HepG2 (cell line): ENCODE data around the gene FSTL1. TPM values are rescaled to one million over a fixed set of nuclear protein-coding genes. Genes with fewer than 3 reads are reported as not detected.
A peak's percentile ranks its signal among the peaks of the same experiment; 100 is the strongest.

ENCODE experiments used
- CENPBD1 ChIP-seq: sonication (generic); formaldehyde crosslinking; IDR thresholded peaks from 2 replicates; pipeline ENCODE4 v1.8.0; 2022; ENCODE audit warnings: missing genetic modification reagents, low read depth, mild to moderate bottlenecking, borderline replicate concordance
- FOXA3 ChIP-seq: IDR thresholded peaks from 2 replicates; pipeline ENCODE4 v1.6.1; 2016; ENCODE audit warnings: missing genetic modification reagents, missing compliant biosample characterization
- KAT7 ChIP-seq: IDR thresholded peaks from 2 replicates; pipeline ENCODE4 v1.6.1; 2018; ENCODE audit warnings: borderline replicate concordance, missing compliant biosample characterization
- MED8 ChIP-seq: sonication (generic); formaldehyde crosslinking; IDR thresholded peaks from 2 replicates; pipeline ENCODE4 v1.8.1; 2023; ENCODE audit warnings: mild to moderate bottlenecking, missing genetic modification reagents; ENCODE audit not compliant: insufficient replicate concordance
- MLLT10 ChIP-seq: sonication (generic); formaldehyde crosslinking; IDR thresholded peaks from 2 replicates; pipeline ENCODE4 v1.4.0; 2020; ENCODE audit warnings: missing genetic modification reagents
- SAFB2 ChIP-seq: sonication (generic); formaldehyde crosslinking; IDR thresholded peaks from 2 replicates; pipeline ENCODE4 v1.5.1; 2020; ENCODE audit warnings: missing genetic modification reagents, low read depth, mild to moderate bottlenecking, borderline replicate concordance
- SSRP1 ChIP-seq: IDR thresholded peaks from 2 replicates; pipeline ENCODE4 v1.6.1; 2016; ENCODE audit warnings: control low read depth
- ZFP90 ChIP-seq: sonication (generic); formaldehyde crosslinking; IDR thresholded peaks from 2 replicates; pipeline ENCODE4 v1.8.0; 2022; ENCODE audit warnings: missing genetic modification reagents, mild to moderate bottlenecking, inconsistent platforms, borderline replicate concordance
- ZNF282 ChIP-seq: fragments of 450-650 bp; IDR thresholded peaks from 2 replicates; pipeline ENCODE4 v1.6.1; 2018; ENCODE audit not compliant: partially characterized antibody
- ZNF296 ChIP-seq: sonication (generic); formaldehyde crosslinking; conservative IDR thresholded peaks from 2 replicates; pipeline ENCODE4 v1.5.0; 2020; ENCODE audit warnings: mild to moderate bottlenecking, missing genetic modification reagents
- ZNF30 ChIP-seq: sonication (generic); formaldehyde crosslinking; IDR thresholded peaks from 2 replicates; pipeline ENCODE4 v1.5.0; 2020; ENCODE audit warnings: mild to moderate bottlenecking, missing genetic modification reagents
- ZNF772 ChIP-seq: sonication (generic); formaldehyde crosslinking; IDR thresholded peaks from 2 replicates; pipeline ENCODE4 v1.5.0; 2020; ENCODE audit warnings: mild to moderate bottlenecking, missing genetic modification reagents
- polyA plus RNA-seq, 8 experiments: library from polyadenylated mRNA; depleted of rRNA in 3 of 8; stranded (reverse) in 7 of 8; unstranded in 1 of 8; fragments of >200 nt; fragmentation: Illumina TruSeq in 4 of 8; extraction: Trizol in 4 of 8; gene quantifications; 2 replicates each; pipeline versions ENCODE4 v1.2.1 to v1.2.3, GENCODE V29; 2011 to 2016; ENCODE audit warnings: low read depth in 4 of 8, missing spikeins in 1 of 8, mixed read lengths in 1 of 8; ENCODE audit not compliant: insufficient read depth in 1 of 8
- total RNA-seq, 5 experiments: library from RNA; depleted of rRNA; stranded (reverse); fragments of >200 nt; fragmentation: Illumina TruSeq; extraction: Trizol; gene quantifications; 2 replicates each; pipeline ENCODE4 v1.2.3, GENCODE V29; 2016; ENCODE audit warnings: low read depth in 1 of 5

Gene FSTL1
- total and polyA plus RNA-seq, 2 of the 13 experiments (the other 11 are each of a cell fraction or from before 2014, with no cell fraction given), result 0.07 to 0.29 TPM

DNA sequence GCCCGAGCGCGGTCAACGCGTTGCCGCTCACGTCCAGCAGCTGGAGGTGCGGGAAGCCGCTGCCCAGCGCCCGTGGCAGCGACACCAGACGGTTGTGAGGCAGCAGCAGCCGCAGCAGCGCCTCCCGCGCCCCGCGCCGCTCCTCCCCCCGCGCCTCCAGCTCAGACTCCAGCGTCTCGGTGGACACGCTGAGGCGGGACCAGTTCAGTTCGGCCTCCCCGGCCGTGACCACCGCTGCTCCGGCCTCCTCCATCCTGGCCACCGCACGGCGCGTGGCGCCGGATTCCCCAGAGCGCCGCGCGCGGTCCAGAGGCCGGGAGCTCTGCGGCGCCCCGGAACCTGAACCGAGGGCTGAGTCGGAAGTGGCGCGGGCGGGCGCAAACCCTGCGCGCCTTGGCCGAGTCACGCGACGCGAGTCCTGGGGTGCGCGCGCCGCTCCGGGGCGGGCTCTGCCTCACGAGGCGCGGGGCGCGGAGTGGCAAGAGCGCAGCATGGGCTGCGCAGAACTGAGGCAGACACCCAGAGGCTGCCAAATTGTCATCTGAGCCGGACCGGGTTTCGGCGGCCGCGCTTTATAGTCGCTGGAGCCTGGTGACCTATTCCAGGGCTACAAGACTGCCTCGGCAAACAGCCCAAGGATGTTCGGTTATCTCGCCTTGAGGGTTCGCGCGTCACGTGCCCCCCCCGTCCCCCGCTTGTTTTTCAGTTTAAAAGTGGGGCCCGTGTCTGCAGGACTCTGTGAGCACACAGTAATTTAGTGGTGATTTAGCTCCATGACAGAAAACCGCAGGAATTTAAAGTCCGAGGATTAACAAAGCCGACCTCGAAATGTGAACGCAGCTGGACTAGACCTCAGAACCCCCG is 101.6 kb downstream of the FSTL1 start, which contains the start of gene LRRC58 (continued):
- no peak for TF ChIP-seq ZNF296 (CRISPR knock-in tag)
- peak; percentile 93; the same call in 1 of the 2 replicates for TF ChIP-seq ZFP90 (CRISPR knock-in tag)
- no peak for TF ChIP-seq FOXA3 (CRISPR knock-in tag)
- peak; percentile 64; the same call in 1 of the 2 replicates for TF ChIP-seq SAFB2 (CRISPR knock-in tag)
- no peak for TF ChIP-seq MLLT10 (CRISPR knock-in tag)
- TF ChIP-seq KAT7, result peak; percentile 95
- no peak for TF ChIP-seq MED8
- peak; percentile 78; the same call in 1 of the 2 replicates for TF ChIP-seq ZNF30 (CRISPR knock-in tag)
- TF ChIP-seq CENPBD1, result peak; percentile 68; the same call in 1 of the 2 replicates
- peak; percentile 82; the same call in 1 of the 2 replicates for TF ChIP-seq ZNF772 (CRISPR knock-in tag)
- no peak for TF ChIP-seq ZNF282
- no peak for TF ChIP-seq SSRP1 (CRISPR knock-in tag)
